DMS 273 (cell line): Measurements from ENCODE around the gene RHOB.
A peak's percentile ranks its signal among the peaks of the same experiment; 100 is the strongest.
"Not testable (repeated sequence)": the region's sequence is repeated elsewhere in the genome, so short reads cannot be mapped to it uniquely, and the experiment has no call there.

Source experiments
- DNase-seq: peaks from one replicate; lab custom pipeline; 2025; ENCODE audit not compliant: unreplicated experiment; lab: John Stamatoyannopoulos, UW

The RHOB gene

DNA sequence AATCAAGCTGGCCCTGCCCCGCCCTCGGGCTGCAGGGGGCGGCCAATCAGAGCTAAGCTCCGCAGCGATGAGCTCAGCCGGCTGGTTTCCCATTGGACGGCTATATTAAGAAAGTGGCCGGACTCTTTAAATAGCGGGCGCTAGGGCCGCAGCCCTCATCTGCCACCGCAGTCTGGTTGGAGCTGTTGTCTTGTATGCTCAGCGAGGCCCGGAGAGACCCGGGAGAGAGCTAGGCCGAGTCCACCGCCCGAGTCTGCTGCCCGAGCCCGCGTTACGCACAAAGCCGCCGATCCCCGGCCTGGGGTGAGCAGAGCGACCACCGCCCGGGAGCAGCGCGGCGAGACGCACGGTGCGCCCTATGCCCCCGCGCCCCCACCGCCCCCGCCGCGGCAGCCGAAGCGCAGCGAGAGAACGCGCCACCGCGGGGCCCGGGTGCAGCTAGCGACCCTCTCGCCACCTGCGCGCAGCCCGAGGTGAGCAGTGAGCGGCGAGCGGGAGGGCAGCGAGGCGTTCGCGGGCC lies at the start of gene RHOB:
Gene RHOB (plus strand): TSS at position 158 of the 520 bp plus-strand sequence. CDS start 392 bp downstream, outside the sequence.
- peak; percentile 99 for DNase-seq

DNA sequence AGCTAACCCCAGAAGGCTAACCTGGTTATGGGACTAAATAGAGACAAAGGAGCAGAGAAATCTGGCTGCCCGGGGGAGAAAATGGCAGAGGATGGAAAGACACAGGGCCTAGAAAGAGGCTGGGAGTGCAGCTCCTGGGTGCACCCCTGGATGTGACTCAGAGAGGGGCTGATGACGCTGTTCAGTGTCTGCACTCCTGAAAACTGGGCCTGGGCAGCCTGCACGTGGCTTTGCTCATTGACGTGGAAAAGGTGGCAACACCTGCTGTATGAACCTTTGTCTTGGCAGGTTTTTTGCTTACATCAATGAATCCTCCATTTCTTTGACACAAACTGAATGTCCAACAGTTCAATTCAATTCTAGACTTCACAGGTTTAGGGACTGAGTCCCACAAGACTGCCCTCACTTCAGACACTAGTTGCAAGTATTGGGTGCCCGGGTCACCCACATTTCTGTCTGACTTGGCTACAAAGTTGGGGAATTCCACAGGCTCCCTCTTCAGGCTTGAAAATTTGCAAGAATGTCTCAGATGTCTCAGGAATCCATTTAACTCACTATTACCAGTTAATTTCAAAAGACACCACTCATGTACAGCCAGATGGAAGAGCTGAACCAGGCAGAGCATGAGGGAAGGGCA lies 48.9 kb upstream of the RHOB start:
- DNase-seq: no peak

DNA sequence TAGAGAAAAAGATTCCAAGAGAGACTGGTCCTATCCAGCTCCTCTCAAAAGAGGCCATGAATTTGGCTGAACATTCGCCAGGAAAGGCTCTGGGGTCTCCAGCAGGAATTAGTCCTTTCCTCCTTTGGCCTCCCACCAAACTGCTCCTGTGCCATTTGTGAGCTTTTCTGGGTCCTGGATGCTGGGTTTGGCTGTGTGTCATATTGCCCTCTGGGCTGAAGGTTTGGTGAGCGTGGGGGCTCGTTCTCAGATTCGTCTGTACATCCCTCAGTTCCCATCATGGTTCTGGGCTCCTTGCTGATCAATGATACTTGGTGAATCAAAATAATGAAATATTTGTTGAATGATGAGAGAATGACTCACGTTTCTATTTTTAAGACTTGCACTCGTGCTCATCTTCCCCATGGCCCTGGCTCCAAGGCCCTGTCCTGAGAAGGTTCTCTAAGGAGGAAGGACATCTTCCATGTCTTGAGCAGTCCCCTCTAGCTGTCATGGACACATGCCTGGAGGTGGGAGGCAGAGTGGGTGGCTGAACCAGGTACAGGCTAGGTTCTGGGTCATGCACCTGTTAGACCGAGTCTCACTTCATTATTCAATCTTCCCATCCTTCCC lies 47.8 kb upstream of the RHOB start:
- DNase-seq: no peak

DNA sequence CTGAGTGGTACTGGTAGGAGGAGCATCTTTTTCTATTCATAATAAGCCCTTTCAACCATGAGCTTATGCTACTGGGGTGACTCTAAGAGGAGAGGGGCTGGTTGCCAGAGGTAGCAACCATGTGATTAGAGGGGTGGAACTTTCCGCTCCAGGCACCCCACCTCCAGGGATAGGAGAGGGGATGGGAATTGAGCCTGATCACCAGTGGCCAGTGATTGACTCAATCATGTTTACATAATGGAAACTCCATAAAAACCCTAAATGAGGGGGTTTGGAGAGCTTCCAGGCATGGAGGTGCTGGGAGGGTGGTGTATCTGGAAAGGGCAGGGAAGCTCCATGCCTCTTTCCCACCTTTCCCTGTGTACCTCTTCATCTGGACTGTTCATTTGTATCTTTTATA lies 46.6 kb upstream of the RHOB start:
- no peak for DNase-seq

DNA sequence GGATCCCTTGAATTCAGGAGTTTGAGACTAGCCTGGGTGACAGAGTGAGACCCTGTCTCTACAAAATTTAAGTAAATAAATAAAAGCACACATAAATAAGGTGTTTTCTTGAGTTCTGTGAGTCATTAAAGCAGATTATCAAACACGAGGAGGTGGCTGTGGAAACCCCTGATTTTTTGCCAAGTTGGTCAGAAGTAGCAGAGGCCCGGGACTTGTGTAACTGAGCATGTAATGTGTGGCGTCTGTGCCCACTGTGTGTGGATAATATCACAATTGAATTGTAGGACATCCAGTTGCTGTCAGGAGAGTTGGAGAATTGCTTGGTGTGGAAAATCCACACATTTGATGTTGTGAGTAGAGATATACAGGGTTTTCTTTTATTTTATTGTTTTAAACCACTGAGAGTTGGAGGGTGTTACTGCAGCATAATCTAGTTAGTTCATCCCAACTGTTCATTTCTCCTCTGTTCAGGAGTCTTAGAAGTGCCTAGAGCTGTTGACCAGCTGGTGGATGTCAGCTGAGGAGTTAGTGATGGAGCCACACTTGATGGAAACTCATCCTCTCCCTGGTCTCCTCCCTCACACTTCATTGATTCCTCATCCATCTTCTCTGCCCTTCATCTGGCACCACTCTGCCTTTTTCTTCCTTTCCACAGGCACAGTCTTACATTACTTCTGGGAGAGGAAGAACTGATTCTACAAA lies 45.9 kb upstream of the RHOB start:
- DNase-seq: no peak

DNA sequence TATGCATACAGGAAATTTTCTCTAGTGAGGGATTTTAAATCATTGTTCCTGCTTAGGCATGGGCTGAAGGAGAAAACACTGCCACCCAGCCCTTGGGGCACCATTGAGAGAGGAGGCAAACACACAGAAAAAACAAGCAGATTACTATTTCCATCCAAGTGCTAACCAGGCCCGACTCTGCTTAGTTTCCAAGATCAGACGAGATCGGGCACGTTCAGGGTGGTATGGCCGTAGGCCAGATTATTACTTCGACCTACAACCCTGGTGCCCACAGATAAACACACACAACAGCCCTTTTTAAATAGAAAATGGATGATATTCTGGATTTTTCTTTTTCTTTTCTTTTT lies 45.4 kb upstream of the RHOB start:
- peak; percentile 25 for DNase-seq

DNA sequence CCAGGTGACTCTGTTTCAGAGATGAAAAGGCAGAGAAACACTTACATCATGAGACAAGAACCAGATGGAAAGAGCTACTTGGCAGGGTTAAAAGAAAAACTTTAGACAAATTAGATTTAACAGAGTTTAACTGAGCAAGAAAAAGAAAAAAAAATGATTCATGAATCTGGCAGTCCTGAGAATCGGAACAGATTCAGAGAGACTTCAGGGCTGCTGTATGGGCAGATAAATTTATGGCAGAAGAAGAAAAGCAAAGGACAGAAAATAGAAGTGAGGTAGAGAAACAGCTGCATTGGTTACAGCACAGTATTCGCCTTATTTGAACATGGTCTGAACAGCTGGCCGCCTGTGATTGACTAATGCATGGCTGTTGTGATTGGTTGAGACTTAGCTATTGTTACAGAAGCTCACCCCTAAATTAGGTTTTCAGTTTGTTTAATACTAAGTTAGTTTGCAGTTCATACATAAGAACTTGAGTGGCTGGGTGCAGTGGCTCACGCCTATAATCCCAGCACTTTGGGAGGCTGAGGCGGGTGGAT lies 43.0 kb upstream of the RHOB start:
- no peak for DNase-seq

DNA sequence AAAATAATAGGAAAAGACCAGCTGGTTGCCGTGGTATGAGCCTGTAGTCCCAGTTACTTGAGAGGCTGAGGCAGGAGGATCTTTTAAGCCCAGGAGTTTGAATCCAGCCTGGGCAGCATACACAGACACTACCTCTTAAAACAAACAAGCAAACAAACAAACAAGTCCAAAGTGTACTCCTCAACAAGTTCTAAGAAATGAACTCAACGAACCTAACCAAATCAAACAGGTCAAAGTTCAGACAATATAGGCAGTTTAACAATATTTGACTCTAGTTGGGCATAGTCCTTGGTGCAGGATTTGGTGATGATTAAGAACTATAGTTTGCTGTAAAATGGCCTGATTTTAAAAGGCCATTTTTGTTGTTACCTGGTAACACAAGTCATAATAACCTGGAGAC lies 41.9 kb upstream of the RHOB start:
- DNase-seq: no peak

DNA sequence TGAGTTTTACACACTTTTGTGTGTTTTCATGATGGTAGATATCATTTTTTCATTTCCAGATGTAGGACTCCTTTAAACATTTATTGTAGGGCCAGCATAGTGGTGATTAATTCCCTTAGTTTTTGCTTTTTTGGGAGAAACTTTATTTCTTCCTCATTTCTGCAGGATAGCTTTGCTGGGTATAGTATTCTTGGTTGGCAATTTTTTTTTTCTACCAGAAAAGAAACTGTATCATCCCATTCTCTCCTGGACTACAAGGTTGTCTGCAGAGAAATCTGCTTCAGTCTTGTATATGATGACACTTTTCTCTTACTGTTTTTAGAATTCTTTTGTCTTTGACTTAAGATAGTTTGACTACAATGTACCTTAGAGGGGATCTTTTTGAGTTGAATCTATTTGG lies 37.8 kb upstream of the RHOB start:
- DNase-seq: no peak

DNA sequence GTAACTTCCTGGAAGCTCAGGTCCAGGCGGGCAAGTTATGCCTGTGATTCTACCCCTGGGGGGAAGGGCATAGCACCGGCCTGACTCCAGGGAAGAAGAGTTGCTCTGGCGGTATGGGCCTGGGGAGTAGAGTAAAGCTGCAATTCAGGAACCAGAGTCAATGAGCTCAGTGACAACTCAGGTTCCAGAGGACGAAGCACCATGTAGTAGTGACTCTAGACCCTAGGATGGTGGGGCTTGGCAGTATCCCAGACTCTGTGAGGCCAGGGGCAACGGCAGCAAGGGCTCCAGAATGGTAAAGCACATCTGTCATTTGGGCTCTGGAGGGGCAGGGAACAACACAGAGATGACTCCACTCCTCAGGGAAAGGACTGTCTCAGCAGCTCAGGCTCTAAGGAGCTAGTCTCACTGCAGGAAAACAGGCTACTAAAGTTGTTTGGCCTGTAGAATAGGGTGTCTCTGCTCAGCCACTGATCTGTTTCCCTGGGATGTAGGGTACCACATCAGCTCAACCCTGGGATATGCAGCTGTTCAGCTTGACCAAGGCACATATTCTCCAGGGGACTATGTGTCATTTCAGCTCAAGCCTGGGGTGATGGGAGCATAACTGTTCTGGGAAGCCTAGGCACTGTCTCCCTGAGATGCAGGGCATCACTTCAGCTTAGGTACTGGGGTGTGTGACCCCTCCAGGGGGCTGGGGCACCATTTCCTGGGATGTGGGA lies 36.2 kb upstream of the RHOB start:
- no peak for DNase-seq

DNA sequence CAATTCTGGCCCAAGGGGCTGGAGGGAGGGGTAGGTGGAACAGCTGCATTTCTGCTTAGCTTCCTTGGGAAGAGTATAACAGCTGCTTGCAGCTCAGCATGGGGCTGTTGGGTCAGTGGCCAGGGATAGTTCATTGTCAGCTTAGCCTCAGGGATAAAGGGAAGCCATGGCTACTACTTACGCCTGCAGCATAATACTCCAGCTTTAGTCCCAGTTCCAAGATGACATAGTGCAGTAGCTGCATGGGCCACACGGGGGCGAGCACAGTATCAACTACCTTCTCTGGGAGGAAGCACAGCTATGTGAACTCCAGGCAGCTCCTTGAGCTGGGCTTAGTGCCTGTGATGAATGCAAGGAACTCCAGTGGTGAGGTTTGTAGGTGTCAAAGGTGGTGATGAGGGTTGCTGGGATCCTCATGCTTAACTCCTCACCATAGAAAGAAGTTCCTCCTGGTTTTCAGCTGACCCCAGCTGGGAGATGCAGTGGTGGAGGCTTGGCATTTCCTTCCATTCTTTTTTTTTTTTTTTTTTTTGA lies 35.4 kb upstream of the RHOB start:
- peak; percentile 85 for DNase-seq

DNA sequence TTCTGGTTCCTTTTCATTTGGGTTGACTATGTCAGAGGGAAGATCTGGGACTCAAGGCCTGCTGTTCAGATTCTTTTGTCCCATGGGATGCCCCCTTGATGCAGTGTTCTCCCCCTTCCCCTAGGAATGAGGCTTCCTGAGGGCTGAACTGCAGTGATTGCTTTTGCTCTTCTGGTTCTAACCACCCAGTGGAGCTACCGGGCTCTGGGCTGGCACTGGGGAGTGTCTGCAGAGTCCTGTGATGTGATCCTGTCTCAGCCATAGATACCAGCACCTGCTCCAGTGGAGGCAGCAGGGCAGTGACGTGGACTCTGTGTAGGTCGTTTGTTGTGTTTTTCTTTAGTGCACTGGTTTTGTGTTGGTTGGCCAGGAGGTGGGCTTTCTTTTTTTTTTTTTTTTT lies 32.1 kb upstream of the RHOB start:
- DNase-seq: no peak

DNA sequence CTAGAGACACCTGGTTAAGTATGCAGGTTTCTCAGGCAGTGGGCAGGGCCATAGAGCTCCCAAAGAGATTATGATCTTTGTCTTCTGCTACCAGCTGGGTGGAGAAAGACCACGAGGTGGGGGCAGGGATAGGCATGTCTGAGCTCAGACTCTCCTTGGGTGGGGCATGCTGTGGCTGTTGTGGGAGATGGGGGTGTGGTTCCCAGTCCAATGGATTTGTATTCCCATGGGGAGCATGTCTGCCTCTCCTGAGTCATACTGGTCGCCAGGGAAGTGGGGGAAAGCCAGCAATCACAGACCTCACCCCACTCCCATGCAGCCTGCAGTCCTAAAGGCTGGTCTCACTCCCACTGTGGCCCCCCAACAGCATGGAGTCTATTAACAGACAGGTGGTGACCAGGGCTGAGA lies 31.4 kb upstream of the RHOB start:
- DNase-seq: no peak

DNA sequence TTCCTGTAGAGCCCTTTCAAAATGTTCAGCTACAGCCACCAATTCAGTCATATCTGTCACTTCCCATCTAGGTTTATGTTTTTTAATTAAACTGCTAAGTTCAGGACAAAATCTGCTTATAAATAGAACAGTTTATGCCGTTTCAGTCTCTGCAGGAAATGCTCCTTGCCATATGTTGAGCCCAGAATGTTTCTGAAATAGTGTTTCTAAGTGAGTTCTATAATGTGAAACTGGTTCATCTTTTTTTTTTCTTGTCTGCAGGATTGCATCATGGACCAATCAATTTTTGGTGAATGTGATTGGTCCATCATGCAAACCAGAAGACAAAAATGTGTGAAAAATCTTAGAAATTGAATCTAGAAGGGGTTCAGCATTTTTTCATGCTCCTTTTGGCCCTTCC lies 30.2 kb upstream of the RHOB start:
- DNase-seq: no peak

DNA sequence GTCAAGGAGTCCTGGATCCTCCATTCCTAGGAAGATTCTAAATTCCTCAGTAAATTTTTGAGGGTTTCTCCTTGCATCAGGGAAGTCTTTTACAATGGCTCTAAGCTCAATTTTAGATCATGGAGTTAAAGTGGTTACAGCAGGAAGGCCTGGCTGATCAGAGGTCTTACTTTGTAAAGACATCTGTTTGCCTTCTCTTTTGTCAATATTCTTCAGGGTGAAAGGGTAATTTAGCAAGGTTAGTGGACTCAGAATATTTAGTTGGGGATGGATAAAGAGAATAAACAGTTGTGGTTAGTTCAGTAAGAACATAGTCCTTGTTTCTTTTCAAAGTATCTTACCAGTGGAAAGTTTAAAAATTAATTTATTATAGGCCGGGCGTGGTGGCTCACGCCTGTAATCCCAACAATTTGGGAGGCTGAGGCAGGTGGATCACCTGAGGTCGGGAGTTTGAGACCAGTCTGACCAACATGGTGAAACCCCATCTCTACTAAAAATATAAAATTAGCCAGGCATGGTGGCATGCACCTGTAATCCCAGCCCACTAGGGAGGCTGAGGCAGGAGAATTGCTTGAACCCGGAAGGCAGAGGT lies 29.5 kb upstream of the RHOB start:
- DNase-seq: not testable (repeated sequence)

DNA sequence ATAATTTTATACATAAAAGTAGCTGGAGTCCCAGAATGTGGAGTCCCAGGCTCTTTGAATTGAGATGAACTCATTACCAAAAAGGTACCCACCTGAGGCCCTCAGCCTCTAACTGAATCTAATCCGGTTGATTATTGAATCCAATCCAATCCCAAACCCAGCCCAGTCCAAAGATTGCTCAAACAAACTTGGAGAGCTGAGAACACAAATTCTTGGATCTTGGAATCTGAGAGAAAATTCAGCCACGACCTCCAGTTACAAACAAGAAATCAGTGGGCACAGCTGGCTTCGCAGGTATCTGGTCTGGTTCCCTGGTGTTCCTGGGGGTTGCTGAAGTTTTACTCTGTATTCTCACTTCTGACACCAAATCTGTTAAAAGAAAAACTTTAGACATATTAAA lies 28.4 kb upstream of the RHOB start:
- no peak for DNase-seq

DNA sequence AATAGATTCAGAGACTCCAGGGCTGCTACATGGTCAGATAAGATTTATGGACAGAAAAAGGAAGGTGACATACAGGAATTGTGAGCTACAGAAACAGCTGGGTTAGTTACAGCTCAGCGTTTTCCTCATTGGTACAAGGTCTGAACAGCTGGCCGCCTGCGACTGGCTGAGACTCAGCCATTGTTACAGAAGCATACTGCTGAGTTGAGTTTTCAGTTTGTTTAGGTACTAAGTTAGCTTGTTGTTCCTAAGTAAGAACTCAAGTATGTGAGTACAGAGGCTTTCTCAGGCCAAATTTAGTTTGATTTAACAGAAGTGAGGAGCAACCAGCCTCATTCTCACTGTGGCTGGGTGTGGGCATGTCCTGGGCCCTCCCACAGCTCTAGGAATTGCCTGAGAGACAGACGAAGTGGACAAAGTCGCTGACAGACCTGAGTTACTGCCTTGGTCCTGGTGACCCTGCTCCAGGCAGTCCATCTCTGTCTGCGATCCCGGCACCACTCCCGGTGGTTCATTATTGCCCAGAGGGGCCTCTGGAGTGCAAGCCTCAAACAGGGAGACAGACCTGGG lies 27.8 kb upstream of the RHOB start:
- no peak for DNase-seq

DNA sequence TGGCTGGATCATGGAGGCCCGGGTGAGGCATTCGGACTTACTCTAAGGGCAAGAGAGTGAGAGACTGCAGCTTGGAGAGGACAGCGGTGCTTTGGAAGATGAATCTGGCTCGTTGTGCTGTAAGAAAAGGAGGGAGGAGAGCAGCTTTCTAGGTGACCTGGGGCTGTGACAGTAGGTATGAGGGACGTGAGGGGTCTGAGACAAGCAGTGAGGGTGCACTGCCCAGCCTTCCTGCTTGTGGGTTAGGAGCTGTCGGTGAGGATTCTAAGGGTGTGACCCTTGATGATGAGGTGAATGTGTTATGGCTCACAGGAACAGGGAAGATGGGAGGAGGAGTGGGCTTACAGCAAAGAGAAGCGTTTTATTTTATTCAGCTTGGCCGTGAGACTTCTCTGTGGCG lies 27.1 kb upstream of the RHOB start:
- no peak for DNase-seq

DNA sequence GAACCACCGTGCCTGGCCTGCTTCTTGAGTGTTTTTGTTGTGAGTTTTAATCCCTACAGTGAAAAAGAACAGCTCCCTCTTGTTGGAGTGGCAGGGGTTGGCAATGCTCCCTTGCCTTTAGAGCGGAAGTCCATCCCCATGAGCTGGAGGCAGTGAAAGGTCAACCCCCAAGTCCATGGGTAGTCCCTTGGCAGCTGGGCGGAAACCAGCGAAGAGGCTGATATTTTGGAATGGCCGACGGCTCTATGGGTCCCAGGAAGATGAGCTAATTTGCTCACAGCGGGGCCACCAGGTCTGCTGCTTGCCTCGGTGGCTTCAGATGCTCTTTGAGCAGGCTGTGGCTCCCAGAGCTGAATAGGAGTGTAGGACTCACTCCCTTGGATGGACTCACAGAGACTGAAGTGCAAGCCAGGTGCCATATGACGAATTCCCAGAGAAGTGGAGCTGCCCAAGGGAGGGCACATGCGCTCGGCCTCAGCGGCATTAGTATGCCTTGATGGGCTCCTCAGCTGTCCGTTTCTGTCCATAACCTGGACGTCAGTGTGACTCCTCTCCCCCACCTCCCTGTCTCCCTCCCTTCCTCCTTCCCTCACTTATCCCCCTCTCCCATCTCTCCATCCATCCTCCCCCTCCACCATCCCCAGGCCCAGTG lies 25.4 kb upstream of the RHOB start:
- no peak for DNase-seq

DNA sequence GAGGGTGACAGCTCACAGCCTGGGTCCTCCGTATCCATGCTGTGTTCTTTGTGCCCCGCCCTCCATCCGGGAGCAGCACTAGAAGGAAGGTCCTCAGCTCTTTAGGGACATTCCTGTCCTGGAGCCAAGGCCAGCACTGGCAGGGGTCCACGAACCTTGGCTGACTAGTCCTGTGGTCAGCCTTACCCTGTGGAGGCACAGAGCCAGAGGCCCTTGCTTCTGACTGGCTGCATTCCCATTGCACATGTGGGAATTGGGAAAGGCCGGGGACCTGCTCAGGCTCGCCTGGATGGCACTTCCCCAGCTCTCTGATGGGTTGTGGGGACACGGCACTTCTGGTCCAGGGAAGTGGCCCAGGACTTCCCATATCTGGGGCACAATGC lies 24.9 kb upstream of the RHOB start:
- peak; percentile 13 for DNase-seq
